ENCODE measurements around the gene TRABD.
"Not testable (repeated sequence)": the region's sequence is repeated elsewhere in the genome, so short reads cannot be mapped to it uniquely, and the experiment has no call there.

The TRABD gene

DNA sequence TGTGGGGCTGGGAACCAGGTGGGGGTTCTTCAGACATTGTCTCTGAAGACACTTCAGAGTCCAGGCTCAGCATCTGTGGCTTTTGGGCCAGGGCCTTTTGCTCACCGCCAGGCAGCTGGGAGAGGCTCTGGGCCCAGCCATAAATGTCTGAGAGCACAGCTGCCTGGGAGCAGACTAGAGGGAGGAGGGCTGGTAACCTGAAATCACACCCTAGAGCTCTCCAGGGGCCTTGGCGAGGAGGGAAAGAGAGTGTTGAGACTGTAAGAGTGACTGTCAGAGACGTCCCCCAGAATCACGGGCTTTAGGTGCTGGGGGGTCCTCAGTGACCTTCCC, 4.1 kb downstream of the TRABD start:
- no peak for DNase-seq

DNA sequence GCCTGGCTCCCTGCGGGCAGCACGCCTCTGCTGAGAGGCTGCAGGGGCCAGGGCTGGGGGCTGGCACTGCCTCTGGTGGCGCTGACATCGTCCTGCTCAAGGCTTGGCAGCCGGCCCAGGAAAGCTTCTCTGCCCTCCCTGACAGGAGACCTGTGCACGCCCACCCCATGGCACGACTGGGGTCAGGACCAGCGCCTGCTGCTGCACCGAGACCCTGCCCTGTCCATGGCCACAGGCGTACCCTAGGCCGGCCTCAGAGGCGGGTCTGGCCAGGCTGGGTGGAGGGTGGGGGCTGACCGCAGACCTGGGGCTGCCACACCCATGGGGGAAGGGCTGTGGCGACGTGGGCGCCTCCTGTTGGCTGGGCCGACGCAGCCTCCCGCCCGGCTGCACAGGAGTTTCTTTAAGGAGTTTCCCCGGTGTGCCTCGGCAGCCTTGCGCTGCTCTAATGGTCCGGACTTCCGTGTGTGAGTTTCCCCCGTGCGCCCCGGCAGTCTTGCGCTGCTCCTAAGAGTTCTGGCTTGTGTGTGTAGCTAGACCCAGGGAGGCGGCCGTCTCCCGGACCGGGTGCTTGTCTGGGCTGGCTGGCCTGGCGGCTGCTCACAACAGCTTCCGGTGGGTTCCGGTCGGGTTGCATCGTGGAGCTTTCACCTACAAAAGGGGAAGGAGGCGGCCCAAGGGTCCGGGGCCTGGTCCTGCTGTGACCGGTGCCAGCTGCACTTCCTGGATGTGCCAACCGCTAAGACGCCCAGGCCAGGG, 4.6 kb downstream of the TRABD start:
- DNase-seq = no peak

DNA sequence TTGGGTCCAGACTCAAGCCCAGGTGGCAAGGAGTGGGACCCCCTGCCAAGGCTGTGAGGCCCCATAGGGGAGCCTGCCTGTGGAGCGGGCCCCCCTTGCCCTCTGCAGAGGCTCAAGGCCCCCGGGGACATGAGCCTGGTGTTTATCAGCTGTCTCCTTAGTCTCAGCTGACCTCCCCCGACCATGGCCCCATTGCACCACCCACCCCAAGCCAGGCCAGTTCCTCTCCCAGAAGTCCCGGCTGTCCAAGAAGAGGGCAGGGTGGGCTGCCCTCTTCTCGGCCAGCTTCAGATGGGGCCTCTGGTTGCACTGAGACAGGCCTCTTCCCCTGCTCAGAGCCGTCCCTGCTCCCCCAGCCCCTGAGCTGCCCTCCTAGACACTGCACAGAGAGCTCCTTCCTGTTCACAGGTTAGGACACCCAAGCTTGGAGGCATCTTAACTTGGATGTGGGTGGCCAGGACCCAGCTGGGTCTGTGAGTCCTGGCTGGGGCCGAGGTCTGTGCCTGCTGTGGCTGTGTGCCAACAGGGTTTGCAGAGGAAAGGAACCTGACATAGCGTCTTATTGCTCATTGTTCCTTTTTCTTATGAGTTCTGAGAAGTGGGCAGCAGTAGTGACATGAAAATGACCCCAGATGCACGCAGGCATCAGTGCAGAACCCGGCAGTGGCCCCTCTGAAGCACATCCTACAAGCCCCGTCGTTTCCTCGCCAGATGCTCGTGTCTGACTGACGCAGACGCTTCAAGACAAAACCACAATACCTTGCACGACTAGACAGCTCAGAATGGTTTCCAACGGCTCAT, 5.4 kb downstream of the TRABD start:
- no peak for DNase-seq

DNA sequence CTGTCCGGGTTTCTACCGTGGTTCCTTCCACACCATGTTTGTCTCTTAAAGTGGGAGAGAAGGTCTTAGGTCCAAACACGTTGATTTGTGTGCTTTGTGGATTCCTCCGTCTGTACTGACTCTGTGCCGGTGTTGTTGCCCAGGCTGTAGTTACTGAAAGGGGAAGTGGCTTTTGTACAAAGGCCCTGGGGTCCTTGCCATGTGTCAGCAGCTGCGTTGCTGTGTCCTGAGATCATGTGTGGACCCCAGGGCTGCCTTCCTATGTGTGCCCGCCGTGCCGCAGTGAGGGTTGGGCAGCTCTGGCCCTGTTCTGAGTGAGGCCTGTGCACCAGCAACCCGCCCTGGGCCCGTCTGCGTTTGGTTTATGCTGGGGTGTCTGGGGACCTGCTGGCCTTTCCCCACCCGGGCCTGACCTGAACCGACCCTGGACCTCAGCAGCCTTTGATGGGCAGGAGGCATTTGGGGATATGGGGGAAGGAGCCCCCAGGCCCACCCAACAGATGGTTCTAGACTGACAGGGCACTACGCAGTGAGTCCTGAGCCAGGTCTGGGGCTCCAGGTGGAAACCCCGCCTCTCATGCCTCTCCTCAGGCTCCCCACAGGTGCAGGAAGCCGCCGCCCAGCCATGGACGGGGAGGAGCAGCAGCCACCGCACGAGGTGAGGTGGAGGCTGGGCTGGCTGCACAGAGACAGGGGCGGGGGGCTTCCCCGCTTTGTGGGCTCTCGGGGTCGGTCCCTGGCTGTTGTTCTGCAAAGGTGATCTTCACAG, 6.9 kb downstream of the TRABD start:
- no peak for DNase-seq

DNA sequence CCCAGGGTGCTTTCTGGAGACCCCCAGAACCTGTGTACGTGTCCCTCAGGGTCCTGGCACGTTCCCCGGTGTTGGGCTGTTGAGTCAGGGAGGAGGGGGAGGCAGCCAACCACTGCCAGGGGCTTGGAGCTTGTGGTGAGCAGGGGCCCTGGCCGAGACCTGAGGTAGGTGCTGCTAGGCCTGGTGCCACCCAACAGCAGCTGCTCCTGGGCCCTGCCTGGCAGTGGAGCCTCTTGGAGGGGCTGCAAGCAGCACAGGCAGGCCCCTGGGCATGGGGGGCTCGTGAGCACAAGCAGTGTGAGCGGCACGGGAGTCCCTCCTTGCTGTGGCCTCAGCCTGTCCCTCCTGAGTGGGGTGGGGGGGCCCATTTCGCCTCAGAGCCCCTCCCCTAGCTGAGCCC, 7.9 kb downstream of the TRABD start:
- DNase-seq = no peak

DNA sequence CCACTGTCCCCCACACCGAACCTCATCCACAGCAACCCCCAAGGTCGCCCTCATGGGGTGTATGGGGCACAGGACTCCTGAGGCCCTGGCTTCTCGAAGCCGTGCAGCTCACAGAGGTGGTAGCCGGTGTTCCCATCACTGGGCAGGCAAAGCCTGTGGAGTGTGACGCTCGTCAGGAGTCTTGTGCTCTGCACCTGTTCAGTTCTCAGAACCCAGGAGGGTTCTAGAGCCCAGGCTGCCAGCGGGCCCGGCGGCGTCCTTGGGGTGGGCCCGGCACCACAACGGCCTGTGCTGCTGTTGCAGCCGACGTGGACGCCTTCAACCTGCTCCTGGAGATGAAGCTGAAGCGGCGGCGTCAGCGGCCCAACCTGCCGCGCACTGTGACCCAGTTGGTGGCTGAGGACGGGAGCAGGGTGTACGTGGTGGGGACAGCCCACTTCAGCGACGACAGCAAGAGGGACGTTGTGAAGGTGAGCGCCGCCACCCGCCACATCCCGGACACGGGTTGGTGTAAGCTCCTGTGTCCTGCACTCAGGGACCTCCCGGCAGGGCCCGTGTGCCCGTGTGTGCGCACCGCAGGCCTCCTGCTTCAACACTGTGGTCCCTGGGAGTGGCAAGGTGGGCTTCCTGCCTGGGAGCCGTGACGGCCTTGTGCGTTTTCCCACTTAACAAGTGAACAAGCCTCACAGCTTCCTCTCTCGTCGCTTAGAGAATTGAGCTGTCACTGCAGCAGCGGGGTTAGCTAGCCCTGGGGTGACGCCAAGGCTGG, 8.5 kb downstream of the TRABD start:
- DNase-seq = no peak

DNA sequence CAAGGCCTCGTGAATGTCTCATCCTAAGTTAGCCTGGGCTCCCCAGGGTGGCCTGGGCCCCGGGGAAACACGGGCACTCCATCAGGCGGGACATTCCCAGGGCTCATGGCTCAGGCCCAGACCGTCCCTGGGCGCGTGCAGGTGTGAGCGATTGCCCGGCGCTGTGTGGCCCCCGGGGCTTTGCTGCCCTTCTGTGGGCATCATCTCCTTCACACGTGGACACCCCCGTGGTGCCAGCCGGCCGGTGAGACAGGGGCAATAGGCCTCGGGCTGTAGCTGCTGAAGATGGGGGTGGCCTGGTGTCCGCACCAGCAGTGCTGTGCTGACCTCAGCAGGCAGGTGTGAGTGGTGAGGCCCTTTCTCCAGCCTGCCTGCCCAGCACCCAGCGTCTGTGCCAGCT, 10.5 kb downstream of the TRABD start:
- no peak for DNase-seq

DNA sequence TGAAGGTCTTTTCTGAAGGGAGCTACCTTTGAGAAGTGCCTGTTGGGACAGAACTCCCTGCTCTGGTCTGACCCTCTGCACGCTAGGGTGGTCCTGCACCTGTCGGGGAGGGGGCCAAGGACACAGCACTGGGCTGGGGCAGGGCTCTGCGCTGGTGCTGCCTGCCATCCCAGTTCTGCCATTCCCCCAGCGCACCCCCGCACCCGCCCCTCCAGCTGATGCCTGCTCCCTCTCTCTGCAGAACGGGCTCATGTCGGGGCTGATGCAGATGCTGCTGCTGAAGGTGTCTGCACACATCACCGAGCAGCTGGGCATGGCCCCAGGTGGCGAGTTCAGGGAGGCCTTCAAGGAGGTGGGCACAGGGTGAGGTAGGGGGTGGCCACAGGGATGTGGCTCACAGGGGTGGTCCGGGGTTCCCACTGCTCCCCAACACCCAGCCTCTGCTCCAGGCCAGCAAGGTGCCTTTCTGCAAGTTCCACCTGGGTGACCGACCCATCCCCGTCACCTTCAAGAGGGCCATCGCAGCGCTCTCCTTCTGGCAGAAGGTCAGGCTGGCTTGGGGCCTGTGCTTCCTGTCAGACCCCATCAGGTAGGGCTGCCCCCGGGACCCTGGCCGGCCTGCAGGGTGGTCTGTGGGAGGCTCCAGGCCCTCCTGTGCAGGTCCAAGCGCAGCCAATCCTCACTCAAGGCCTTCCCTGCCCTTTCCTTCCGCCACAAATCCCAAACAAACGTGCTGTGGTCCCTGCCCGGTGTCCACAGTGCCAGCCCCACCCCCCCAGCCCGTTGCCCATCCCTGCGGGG, 11.5 kb downstream of the TRABD start:
- no peak for DNase-seq

DNA sequence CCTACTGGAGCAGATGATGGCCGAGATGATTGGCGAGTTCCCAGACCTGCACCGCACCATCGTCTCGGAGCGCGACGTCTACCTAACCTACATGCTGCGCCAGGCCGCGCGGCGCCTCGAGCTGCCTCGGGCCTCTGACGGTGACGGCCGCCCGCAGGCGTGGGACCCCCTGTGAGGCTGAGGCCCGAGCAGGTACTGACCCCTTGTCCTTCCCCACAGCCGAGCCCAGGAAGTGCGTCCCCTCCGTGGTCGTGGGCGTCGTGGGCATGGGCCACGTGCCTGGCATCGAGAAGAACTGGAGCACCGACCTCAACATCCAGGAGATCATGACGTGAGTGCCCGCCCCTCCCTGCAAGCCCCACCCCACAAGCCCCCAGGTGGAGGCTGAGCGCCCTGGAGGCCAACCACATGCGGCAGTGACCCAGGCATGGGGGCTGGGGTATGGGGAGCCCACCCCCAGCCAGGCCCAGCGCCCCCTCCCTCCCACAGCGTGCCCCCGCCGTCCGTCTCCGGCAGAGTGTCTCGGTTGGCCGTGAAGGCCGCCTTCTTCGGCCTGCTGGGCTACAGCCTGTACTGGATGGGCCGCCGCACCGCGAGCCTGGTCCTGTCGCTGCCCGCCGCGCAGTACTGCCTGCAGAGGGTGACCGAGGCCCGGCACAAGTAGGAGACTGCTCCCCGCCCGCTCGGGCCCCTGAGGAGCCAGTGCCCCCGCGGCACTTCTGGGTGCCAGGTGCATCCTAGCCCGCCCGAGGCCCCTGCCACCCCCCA, 12.3 kb downstream of the TRABD start:
- no peak for DNase-seq

DNA sequence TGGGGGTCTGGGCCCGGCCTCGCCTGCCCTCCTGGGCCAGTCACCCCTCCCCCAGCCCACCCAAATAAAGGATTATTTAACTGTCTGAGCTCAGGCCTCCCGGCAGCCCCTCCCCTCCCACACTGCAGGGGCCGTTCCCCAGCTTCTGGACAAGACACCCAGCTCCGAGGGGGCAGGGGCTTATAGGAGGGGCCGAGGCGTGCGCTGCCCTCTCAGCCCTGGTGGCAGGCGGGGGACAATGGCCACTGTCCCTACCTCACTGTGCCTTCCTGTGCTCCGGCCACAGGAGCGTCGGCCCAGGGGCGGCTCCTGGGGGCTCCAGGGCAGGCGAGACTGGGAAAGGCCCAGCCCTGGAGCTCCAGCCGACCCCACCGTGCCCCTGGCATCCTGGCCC, 12.9 kb downstream of the TRABD start:
- DNase-seq = no peak

DNA sequence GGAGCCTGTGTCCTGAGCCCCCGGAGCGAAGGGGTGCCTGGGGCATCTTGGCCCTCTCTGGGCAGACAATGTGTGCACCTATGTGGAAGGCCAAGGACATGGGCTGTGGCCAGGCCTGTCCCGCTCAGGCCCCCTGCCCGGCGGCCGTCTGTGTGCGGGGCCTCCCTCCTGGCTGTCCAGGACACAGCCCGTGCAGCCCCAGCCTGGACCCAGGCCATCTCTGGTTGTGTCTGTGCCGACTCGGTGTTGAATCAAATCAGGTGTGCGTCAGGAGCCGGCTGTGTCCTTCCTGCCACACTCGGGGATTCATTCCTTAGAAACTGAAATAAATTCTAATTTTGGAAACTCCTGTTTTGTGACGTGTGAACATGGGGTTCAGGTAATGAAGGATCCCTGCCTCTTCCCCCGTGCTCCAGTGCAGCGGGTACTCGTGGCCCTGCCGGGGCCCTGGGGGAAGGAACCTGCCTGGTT, 13.6 kb downstream of the TRABD start:
- DNase-seq = no peak

DNA sequence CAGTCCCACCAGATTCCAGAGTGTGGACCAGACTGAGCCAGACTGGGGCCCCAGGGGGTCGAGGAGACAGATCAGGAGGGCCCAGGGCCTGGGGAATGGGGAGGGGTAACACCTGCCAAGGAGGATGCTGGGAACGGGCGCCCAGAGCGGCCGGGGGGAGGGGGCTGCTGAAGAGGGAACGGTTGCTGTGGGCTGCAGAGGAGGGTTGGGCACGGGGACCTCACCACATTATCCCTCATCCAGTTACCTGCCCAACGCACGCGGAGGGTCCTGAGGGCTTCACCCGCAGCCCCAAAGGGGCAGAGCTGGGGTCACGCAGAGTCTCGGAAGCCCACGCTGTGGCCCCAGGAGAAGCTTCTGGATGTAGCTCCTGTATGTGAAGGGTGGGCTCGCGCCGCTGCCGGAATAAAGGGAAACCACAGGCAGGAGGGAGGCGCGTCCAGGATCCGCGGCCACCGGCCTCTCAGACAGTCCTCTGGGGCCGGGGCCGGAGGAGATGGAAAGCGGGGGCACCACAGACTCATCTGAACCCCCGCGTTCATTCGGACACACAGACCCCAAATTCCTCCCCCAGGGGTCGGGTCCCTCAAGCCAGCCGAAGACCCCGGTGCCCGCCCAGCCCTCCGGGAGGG, 14.2 kb downstream of the TRABD start:
- no peak for DNase-seq

DNA sequence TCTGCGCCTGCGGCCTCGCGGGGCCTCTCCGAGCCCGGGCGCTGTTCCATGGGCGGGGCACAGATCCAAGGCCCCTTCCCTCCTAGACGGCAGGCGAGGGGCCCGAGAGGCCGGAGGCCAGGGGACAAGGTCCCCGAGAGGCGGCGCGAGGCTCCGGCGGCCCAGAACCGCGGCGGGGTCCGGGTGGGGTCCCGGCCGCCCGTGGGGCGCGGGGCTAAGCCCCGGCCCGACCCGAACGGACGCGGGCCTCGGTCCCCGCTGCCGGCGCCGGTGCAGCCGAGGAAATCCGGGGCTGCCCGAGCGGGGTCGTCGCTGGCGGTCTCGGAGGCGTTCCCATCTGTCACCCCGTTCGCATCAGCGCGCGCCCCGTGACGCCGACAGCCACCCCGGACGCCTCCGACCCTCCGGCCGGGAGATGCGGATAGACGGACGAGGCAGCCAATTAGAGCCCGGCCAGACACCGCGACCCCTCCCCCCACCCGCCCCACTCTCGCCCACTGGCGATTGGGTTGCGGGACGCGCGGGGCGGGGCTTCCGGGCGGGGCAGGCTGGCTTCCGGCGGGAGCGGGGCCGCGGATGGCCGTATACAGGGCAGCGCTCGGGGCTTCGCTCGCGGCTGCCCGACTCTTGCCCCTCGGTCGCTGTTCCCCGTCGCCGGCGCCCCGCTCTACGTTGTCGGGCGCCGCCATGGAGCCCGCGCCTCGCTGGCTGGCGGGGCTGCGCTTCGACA, 14.9 kb downstream of the TRABD start, which contains the start of gene SELENOO:
TSS of gene SELENOO (plus strand) at position 551 of the 730 bp plus-strand sequence. CDS start at position 577, 26 bp downstream.
- peak; percentile 86 for DNase-seq

DNA sequence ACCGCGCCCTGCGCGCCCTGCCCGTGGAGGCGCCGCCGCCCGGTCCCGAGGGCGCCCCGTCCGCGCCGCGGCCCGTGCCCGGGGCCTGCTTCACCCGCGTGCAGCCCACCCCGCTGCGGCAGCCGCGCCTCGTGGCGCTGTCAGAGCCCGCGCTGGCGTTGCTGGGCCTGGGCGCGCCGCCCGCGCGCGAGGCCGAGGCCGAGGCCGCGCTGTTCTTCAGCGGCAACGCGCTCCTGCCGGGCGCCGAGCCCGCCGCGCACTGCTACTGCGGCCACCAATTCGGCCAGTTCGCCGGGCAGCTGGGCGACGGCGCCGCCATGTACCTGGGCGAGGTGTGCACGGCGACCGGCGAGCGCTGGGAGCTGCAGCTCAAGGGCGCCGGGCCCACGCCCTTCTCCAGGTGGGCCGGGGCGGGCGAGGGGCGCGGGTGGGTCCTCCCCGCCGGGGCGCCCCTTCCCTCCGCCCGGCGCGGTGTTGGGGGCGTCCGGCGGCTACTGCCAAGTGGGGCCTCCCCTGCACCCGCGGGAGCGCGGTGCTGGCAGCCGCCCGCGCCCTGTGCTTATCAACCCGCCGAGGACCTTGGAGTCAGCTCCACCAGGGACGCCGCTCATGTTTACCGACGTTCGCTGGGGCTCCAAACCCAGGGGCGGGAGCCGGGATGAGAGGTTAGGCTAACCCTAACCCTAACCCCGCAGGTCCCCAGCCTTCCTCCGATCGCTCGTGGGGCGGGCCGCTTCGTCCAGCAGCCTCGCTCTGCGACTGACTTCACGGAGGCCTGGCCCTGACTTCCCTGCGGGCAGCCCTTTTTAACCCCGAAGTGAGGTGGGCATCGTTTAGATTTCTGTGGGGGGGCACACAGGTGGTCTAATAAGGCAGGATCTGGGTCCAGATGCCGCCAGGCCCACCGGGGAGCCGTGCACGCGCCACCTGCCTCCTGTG, 15.7 kb downstream of the TRABD start:
- peak; percentile 46 for DNase-seq

DNA sequence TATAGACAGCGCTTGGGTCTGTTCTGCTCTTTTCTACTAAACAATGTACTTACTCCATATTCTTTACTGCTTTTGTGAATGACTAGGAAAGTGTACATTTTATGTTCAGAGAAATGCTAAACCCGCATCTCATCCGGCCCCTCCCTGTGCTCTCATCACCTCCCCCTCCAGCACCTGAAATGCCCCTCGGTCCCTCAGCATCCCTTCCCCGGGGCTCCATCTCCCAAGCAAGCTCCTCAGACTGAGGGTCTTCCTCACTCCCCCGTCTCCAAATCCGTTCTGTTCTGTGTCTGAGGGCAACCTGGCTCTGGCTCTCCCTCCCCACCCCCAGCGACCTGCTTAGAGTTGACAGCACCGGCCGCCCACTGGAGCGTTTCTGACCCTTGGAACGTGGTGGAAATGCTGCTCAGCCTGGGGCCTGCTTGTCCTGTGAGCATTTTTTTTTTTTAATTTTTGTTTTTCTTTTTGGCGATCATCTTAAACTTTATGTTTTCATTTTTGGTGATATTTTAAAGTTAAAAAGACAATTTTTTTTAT, 16.5 kb downstream of the TRABD start:
- no peak for DNase-seq

DNA sequence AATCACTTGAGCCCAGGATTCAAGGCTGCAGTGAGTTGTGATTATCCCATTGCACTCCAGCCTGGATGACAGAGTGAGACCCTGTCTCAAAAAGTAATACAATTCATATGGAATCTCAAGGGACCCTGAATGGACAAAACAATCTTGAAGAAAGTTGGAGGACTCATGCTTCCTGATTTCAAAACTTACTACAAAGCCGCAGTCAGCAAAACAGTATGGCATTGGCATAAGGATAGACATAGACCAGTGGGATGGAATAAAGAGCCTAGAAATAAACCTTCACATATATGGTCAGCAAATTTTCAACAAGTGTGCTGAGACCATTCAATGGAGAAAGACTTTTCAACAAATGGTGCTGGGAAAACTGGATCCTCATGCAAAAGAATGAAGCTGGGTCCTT, 17.6 kb downstream of the TRABD start:
- no peak for DNase-seq

DNA sequence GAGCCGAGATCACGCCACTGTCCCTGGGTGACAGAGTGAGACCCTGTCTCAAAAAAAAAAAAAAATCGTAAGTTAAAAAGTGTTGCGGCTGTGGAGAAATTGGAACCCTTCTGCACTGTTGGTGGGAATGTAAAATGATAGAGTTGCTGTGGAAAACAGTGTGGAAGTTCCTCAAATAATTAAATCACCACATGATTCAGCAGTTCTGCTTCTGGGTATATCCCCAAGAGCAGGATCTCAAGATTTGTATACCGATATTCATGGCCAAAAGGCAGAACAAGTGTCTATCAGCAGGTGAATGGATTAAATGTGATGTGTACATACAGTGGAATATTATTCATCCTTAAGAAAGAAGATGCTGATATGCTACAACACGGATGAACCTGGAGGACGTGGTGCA, 18.9 kb downstream of the TRABD start:
- no peak for DNase-seq

DNA sequence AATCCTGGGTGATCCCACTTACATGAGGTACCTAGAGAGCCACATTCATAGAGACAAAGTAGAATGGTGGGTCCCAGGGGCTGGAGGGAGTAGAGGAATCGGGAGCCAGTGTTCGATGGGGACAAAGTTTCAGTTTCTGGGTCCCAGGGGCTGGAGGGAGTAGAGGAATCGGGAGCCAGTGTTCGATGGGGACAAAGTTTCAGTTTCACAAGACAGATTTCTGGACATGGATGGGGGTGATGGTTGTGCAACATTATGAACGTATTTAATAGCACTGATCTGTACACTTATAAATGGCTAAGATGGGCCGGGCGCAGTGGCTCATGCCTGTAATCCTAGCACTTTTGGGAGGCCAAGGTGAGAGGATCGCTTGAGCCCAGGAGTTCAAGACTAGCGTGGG, 19.3 kb downstream of the TRABD start:
- DNase-seq = not testable (repeated sequence)

Measured in NCI-H146 (cell line).